Stimulated activated CD4-positive, alpha-beta T cell treated with anti-CD3 and anti-CD28 coated beads, Interleukin-1b, Interleukin-23, amount 100 ng/mL, for 4 hours (primary cell): ENCODE measurements around the gene AMHR2.

Source experiments
- DNase-seq, 2 donors: peaks; one replicate each; pipeline ENCODE4 v3.0.0-alpha.2; 2020; ENCODE audit warnings: low read depth in 2 of 2

The AMHR2 gene

GRCh38 chr12:53480491-53481442, 57.1 kb downstream of the AMHR2 start:
- DNase-seq, result no peak
